HG03342 (cell line): ENCODE measurements around the gene RIN1.
"Not testable (repeated sequence)": the region's sequence is repeated elsewhere in the genome, so short reads cannot be mapped to it uniquely, and the experiment has no call there.

Source experiments
- ATAC-seq: cut with Tn5 transposase; IDR thresholded peaks from one replicate; pipeline ENCODE4 v1.9.1; 2021; ENCODE audit warnings: mild to moderate bottlenecking, moderate library complexity; ENCODE audit not compliant: unreplicated experiment

The RIN1 gene

GRCh38 chr11:66361502-66361941 lies 25.3 kb upstream of the RIN1 start:
- ATAC-seq = no peak

DNA sequence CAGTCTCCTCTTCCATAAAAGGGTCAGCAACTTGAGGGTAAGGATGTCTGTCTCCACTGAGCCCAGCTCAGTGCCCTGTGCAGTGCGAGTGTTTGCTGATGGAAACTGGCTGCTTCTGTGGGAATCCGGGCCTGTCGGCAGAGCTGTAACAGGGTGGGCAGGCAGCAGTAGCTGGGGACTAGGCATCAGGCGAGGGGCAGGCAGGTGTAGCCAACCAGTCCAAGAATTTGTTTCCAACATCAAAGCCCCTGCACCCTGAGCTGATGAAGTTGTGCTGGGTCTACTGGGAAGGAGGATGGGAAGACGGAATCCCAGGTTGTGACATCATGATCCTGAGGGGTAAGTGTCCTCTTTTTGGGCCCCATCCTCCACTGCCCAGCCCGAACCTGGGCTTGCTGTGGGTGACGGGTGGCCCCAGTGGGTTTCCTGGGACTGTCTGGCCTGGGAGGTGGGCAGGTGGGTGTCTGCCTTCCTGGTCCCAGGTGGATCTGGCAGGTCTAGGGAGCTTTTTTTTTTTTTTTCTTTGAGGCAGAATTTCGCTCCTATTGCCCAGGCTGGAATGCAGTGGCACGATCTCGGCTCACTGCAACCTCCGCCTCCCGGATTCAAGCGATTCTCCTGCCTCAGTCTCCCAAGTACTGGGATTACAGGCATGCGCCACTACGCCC lies 24.3 kb upstream of the RIN1 start:
- ATAC-seq = no peak

- ATAC-seq = no peak
Measured at GRCh38 chr11:66359662-66360087, 23.4 kb upstream of the RIN1 start.

GRCh38 chr11:66350560-66351235 lies 14.5 kb upstream of the RIN1 start:
- not testable (repeated sequence) for ATAC-seq

DNA sequence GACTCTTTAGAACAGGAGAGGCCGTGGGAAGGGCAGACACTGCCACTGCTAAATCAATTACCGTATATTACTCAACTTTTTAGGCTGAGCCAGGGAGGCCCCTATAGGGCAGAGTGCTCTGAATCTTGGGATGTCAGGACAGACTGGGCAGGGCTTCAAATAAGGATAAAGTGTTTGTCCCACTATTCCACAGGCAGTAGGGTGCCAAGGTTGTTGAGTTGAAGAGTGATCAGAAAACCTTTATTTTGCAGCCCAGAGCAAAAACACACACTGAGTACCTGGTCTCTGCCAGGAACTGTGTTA lies 12.8 kb upstream of the RIN1 start:
- ATAC-seq = no peak

GRCh38 chr11:66347425-66348276 lies 11.4 kb upstream of the RIN1 start, which contains the start of gene B4GAT1:
TSS of gene B4GAT1 (minus strand) at chr11:66347629. CDS start at chr11:66347545, 84 bp downstream.
- ATAC-seq = no peak

DNA sequence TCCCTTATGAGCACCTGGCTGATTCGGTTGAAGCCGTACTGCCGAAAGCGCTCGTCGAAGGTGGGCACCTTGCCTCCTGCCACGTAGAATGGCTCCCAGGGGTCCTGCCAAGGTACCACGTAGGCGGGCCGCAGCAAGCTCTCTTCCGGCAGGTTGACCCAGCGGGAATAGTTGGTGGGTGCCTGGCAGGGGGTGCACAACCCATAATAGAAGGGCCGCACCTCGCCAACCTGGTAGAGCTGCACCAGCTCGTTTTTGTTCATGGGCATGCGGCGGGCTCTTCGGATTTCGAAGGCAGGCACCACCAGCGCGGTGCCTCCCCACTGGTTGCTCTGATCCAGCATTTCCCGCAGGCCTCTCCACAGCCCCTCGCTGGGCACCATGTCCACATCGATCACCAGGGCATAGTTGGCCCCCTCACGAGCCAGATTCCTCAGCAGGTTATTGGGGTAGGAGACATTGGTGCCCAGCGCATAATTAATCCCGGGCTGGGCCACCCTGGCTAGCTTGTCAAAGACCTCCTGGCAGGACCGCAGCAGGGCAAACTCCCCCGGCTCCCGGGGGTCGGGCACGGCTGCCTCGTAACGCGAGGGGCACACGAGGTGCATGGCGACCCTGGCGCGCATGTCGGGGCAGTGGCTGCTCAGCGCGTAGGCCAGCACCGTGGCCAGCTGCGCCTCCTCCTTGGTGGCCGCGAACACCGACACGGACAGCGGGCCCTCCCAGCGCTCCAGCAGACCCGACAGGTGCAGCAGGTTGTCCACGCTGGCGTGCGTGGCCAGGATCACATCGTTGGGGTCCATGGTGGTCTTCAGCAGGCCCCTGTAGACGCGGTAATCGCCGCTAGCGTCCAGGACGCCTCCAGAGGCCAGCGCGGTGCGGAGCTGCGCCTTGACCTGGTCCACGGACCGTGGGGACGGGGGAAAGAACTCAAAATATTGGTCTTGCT lies 10.5 kb upstream of the RIN1 start:
- ATAC-seq = no peak

DNA sequence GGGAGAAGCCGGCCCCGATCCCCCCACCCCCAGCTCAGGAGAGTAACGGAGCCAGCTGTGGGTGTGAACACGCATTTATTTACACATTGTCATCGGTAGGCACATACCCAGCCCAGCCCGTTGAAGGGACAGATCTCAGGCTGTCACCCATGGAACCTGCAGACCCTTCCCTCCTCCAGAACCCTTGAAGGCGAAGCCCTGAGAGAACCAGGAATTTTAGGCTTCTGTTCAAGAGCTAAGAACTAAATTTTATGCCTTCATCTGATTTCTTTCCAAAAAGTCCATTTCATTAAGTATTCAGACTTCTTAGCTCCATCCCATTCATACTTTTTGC lies 9.0 kb upstream of the RIN1 start:
- no peak for ATAC-seq

DNA sequence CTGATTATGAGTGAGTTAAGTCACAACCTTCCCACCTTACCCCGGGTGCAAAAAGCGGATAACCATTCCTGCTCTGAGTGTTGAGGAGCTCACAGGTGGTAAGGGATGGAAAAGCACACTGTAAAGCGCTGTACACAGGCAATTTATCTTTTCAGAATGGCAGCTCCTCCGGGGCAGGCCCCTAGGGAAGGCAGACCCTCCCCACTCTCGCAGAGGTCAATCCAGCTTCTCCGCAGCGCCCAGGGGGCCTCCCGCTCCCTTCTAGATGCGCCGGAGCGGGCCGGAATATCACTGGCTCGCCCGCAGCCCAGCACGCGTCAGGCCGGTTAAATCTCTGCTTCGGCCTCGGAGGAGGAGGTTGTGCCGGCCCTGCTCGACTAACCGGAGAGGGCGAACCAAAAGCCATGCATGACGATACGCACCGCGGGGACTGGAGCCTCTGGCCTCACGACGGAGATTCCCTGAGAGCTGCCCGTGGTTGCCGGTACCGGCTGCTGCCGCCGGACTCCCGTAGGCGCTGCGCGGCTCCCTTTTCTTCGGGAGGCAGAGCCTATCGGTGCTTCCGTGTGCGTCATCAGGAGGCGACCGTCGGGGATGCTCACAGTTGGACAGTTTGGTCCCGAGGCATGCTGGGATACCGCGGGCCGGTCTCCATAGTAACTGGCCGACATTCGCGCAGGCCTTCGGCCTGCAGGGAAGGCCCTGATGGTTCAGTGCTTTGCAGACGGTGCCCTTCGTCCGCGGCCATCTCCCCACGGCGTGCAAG lies 8.5 kb upstream of the RIN1 start, which contains the start of gene BRMS1:
Gene BRMS1, minus strand, starts transcription at position 555 of the 766 bp plus-strand sequence. CDS start 2,870 bp downstream, outside the sequence.
- ATAC-seq = peak; percentile 76

- ATAC-seq = no peak
Measured at GRCh38 chr11:66343176-66343575, 6.9 kb upstream of the RIN1 start.

DNA sequence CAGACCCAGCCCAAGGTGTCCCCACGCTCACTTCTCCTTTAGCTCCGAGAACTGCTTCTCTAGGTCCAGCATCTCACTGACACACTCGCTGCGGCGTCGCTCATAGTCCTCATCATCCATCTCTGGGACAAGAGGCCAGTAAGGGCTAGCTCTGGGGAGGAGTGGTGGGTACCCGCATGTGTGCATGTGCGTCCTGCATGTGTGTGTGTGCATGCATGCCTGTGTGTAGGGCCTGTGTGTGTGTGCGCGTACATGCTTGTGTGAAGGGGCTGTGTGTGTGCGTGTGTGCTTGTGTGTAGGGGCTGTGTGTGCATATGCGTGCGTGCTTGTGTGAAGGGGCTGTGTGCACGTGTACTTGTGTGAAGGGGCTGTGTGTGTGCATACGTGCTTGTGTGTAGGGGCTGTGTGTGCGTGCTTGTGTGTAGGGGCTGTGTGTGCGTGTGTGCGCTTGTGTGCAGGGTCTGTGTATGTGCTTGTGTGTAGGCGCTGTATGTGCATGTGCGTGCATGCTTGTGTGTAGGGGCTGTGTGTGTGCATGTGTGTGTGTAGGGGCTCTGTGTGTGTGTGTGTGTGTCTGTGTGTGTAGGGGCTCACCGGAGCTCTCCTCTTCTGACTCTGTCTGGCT lies 5.4 kb upstream of the RIN1 start:
- ATAC-seq = no peak

- no peak for ATAC-seq
Measured at GRCh38 chr11:66340596-66341501, 4.6 kb upstream of the RIN1 start.

- no peak for ATAC-seq
Measured at GRCh38 chr11:66339686-66340483, 3.7 kb upstream of the RIN1 start.

- ATAC-seq = no peak
Measured at GRCh38 chr11:66339162-66339675, 3.0 kb upstream of the RIN1 start.

DNA sequence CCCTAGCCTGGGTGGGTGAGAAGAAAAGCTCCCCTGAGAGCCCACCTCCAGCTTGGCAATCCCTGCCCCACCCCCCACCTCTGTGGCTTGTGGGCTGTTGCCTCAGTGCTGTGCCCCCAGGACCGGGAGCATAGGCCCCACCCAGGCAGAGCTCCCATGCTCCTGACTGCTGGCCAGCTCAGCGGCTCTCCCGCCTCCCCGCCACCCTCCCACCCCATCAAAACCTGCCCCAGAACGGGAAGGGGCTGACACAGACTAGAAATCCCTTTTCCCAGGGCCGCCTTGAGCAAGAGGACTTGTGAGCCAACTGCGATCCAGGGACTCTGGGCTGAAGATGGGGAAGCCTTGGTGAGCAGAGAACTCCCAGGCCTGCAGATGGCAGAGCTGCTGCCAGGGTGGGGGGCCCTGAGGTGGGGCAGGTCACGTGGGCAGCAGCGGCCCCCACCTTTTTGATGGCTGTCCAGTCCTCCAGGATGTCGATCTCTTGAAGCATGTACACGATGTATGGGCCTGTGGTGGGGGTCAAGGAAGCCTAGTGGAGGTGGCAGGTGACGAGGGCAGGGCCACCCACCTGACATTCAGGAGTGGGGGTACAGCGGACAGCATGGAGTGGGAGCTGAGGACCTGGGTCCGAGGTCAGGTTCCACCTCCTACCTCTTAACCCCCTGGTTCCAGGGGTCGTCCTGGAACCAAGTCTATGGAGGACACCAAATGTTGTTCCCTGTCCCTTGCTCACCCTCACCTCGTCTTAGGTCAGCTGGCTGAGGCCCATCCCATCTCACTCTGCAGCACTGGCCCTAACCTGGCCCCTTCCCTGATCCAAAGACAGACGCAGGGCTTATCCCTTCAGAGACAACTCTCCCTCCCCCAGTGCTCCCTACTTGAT lies 2.3 kb upstream of the RIN1 start:
- no peak for ATAC-seq
